Endodermal cell (in vitro differentiated cells): ENCODE measurements around the gene DUOXA1. TPM values are rescaled to one million over a fixed set of nuclear protein-coding genes. Genes with fewer than 3 reads are reported as not detected.

Experiments
- DNase-seq: peaks from one replicate; pipeline ENCODE4 v3.0.0-alpha.2; 2017
- H3K27ac ChIP-seq: 2 replicates; pipeline ENCODE4 v1.5.1; 2013; ENCODE audit warnings: mild to moderate bottlenecking, low read depth, low read length, moderate library complexity
- H3K27me3 ChIP-seq: 2 replicates; pipeline ENCODE4 v1.6.1; 2013; ENCODE audit warnings: mild to moderate bottlenecking, low read length, moderate library complexity; ENCODE audit not compliant: insufficient read depth, control insufficient read depth, poor library complexity, severe bottlenecking
- H3K36me3 ChIP-seq: 2 replicates; pipeline ENCODE4 v1.7.0; 2013; ENCODE audit warnings: mild to moderate bottlenecking, low read length, moderate library complexity; ENCODE audit not compliant: control insufficient read depth, insufficient read depth
- H3K4me1 ChIP-seq: one replicate; pipeline ENCODE4 v1.7.0; 2013; ENCODE audit warnings: low read length; ENCODE audit not compliant: control insufficient read depth, insufficient read depth
- H3K4me3 ChIP-seq: 2 replicates; pipeline ENCODE4 v1.5.1; 2013; ENCODE audit warnings: mild to moderate bottlenecking, low read length, moderate library complexity
- H3K9ac ChIP-seq: 2 replicates; pipeline ENCODE4 v1.6.1; 2013; ENCODE audit warnings: mild to moderate bottlenecking, low read length, moderate library complexity; ENCODE audit not compliant: poor library complexity, severe bottlenecking; ENCODE audit errors: extremely low read depth
- H3K9me3 ChIP-seq: 2 replicates; pipeline ENCODE4 v1.6.1; 2013; ENCODE audit warnings: mild to moderate bottlenecking, low read length, moderate library complexity; ENCODE audit not compliant: control insufficient read depth
- H3K27ac Mint-ChIP-seq: 2 replicates; pipeline ENCODE4 v1.8.0; 2020; ENCODE audit warnings: mixed read lengths
- H3K27me3 Mint-ChIP-seq: 2 replicates; pipeline ENCODE4 v1.8.0; 2021; ENCODE audit warnings: mild to moderate bottlenecking, mixed read lengths; ENCODE audit not compliant: insufficient read depth
- H3K36me3 Mint-ChIP-seq: 2 replicates; pipeline ENCODE4 v1.8.0; 2020; ENCODE audit warnings: low read depth, mixed read lengths
- H3K4me1 Mint-ChIP-seq: 2 replicates; pipeline ENCODE4 v1.8.0; 2020; ENCODE audit warnings: mixed read lengths
- H3K4me3 Mint-ChIP-seq: 2 replicates; pipeline ENCODE4 v1.8.0; 2020; ENCODE audit warnings: mild to moderate bottlenecking, moderate library complexity, mixed read lengths
- H3K9me3 Mint-ChIP-seq: 2 replicates; pipeline ENCODE4 v1.8.0; 2020; ENCODE audit warnings: mild to moderate bottlenecking, mixed read lengths
- CTCF ChIP-seq: fragments of 200-600 bp; sonication (generic); conservative IDR thresholded peaks from 2 replicates; pipeline ENCODE4 v1.5.0; 2021; ENCODE audit warnings: antibody characterized with exemption, mild to moderate bottlenecking
- WGBS, 2 experiments: methylation state at CpG; one replicate each; pipeline versions ENCODE4 v1.1.5 to v1.1.7; 2013; ENCODE audit warnings: missing lambda C conversion rate in 2 of 2, mixed read lengths in 1 of 2; ENCODE audit not compliant: insufficient coverage in 1 of 2, insufficient read length in 1 of 2; 5-methylcytosine and 5-hydroxymethylcytosine counted together
- total RNA-seq, 2 donors: library from RNA; stranded (reverse); fragmentation: NEBNext Ultra II Directional in 1 of 2; extraction: Animal tissue kit (Norgen Biotek cat#: 25700) in 1 of 2; gene quantifications; 2 replicates in 1 of 2; 3 replicates in 1 of 2; pipeline ENCODE4 v1.2.1, GENCODE V29; 2021

The DUOXA1 gene
- total RNA-seq, 2 donors from 2014 or later: 0.86 to 0.99 TPM

GRCh38 chr15:45151998-45152828, 22.5 kb upstream of the DUOXA1 start:
- H3K4me3 Mint-ChIP-seq: no peak overlapping the region
- Histone ChIP-seq H3K4me1 (peaks cover 2% of the 10 kb centered on the region), H3K9me3 (no peaks in the 10 kb centered on the region), H3K27me3 (no peaks in the 10 kb centered on the region), H3K9ac (no peak overlapping the region), H3K27ac (no peak overlapping the region), H3K36me3 (no peaks in the 10 kb centered on the region), H3K4me3 (no peak overlapping the region)
- 95 to 99% methylated on average over 26 to 36 of the region's 36 CpGs for WGBS, 2 experiments
- peaks cover 3% of the 10 kb centered on the region for H3K36me3 Mint-ChIP-seq
- peaks cover 12% of the 10 kb centered on the region for H3K27me3 Mint-ChIP-seq
- H3K9me3 Mint-ChIP-seq: no peaks in the 10 kb centered on the region
- TF ChIP-seq CTCF: no peak
- H3K27ac Mint-ChIP-seq: no peak overlapping the region
- peaks cover 11% of the 10 kb centered on the region for H3K4me1 Mint-ChIP-seq
- no peak for DNase-seq

GRCh38 chr15:45150997-45151396, 21.3 kb upstream of the DUOXA1 start:
- no peak for TF ChIP-seq CTCF
- WGBS, 2 experiments: 92 to 100% methylated on average over 5 to 6 of the region's 6 CpGs
- no peak overlapping the region for H3K9ac ChIP-seq
- H3K27ac ChIP-seq: no peak overlapping the region
- peaks cover 2% of the 10 kb centered on the region for H3K4me1 ChIP-seq
- no peak overlapping the region for H3K4me3 Mint-ChIP-seq
- peaks cover 16% of the 10 kb centered on the region for H3K27me3 Mint-ChIP-seq
- H3K36me3 Mint-ChIP-seq: peaks cover 3% of the 10 kb centered on the region
- no peaks in the 10 kb centered on the region for H3K9me3 ChIP-seq
- no peaks in the 10 kb centered on the region for H3K9me3 Mint-ChIP-seq
- no peaks in the 10 kb centered on the region for H3K27me3 ChIP-seq
- no peak overlapping the region for H3K4me3 ChIP-seq
- peaks cover 11% of the 10 kb centered on the region for H3K4me1 Mint-ChIP-seq
- DNase-seq: no peak
- H3K36me3 ChIP-seq: no peaks in the 10 kb centered on the region
- H3K27ac Mint-ChIP-seq: no peak overlapping the region

GRCh38 chr15:45150481-45150880, 20.8 kb upstream of the DUOXA1 start:
- H3K9me3 Mint-ChIP-seq: no peaks in the 10 kb centered on the region
- H3K4me3 Mint-ChIP-seq: no peak overlapping the region

More at GRCh38 chr15:45150481-45150880, 20.8 kb upstream of the DUOXA1 start:
- no peak overlapping the region for H3K27ac ChIP-seq
- H3K9me3 ChIP-seq: no peaks in the 10 kb centered on the region
- peaks cover 11% of the 10 kb centered on the region for H3K4me1 Mint-ChIP-seq
- peaks cover 18% of the 10 kb centered on the region for H3K27me3 Mint-ChIP-seq
- DNase-seq: no peak
- no peak overlapping the region for H3K4me3 ChIP-seq
- 88 to 100% methylated on average over 4 to 6 of the region's 6 CpGs for WGBS, 2 experiments
- H3K27me3 ChIP-seq: no peaks in the 10 kb centered on the region
- no peak overlapping the region for H3K27ac Mint-ChIP-seq
- H3K4me1 ChIP-seq: peaks cover 2% of the 10 kb centered on the region
- H3K36me3 Mint-ChIP-seq: peaks cover 3% of the 10 kb centered on the region
- no peak overlapping the region for H3K9ac ChIP-seq
- no peaks in the 10 kb centered on the region for H3K36me3 ChIP-seq
- TF ChIP-seq CTCF: no peak
